Muscle layer of colon (tissue), 2 donors: Measurements from ENCODE around the gene ITGBL1.

Experiments
- H3K27ac ChIP-seq: one replicate; pipeline ENCODE4 v1.7.0; 2013; ENCODE audit warnings: low read depth, mild to moderate bottlenecking, low read length, moderate library complexity
- H3K27me3 ChIP-seq, 2 donors: one replicate each; pipeline ENCODE4 v1.7.0; 2013; ENCODE audit warnings: low read length in 2 of 2, mild to moderate bottlenecking in 2 of 2; ENCODE audit not compliant: insufficient read depth in 2 of 2, control insufficient read depth in 1 of 2
- H3K36me3 ChIP-seq: one replicate; pipeline ENCODE4 v1.7.0; 2013; ENCODE audit warnings: mild to moderate bottlenecking, low read length; ENCODE audit not compliant: insufficient read depth
- H3K4me1 ChIP-seq: one replicate; pipeline ENCODE4 v1.7.0; 2013; ENCODE audit warnings: mild to moderate bottlenecking, low read length; ENCODE audit not compliant: insufficient read depth
- H3K4me3 ChIP-seq, 2 donors: one replicate each; pipeline ENCODE4 v1.7.0; 2013; ENCODE audit warnings: low read length in 2 of 2, low read depth in 1 of 2, mild to moderate bottlenecking in 1 of 2, moderate library complexity in 1 of 2
- H3K9ac ChIP-seq: one replicate; pipeline ENCODE4 v1.7.0; 2013; ENCODE audit warnings: low read length
- H3K9me3 ChIP-seq: one replicate; pipeline ENCODE4 v1.7.0; 2013; ENCODE audit warnings: mild to moderate bottlenecking, low read length
- donor health status: abdominal sarcoma.
- donor health status: Adenocarcinoma of cecum.

ITGBL1 gene

GRCh38 chr13:101575581-101575980 is 123.1 kb downstream of the ITGBL1 start:
- no peak overlapping the region for H3K4me3 ChIP-seq
- no peak overlapping the region for H3K27ac ChIP-seq
- H3K4me1 ChIP-seq = no peaks in the 10 kb centered on the region
- no peaks in the 10 kb centered on the region for H3K9me3 ChIP-seq
- no peaks in the 10 kb centered on the region for H3K27me3 ChIP-seq
- no peak overlapping the region for H3K9ac ChIP-seq
- H3K36me3 ChIP-seq = no peaks in the 10 kb centered on the region

- H3K9me3 ChIP-seq = no peaks in the 10 kb centered on the region
- no peaks in the 10 kb centered on the region for H3K27me3 ChIP-seq
- no peak overlapping the region for H3K9ac ChIP-seq
- no peaks in the 10 kb centered on the region for H3K36me3 ChIP-seq
- no peak overlapping the region for H3K4me3 ChIP-seq
- H3K4me1 ChIP-seq = no peaks in the 10 kb centered on the region
- H3K27ac ChIP-seq = no peak overlapping the region
Measured at GRCh38 chr13:101576455-101576854, 124.0 kb downstream of the ITGBL1 start.

GRCh38 chr13:101576977-101577376 is 124.5 kb downstream of the ITGBL1 start:
- no peaks in the 10 kb centered on the region for H3K36me3 ChIP-seq
- no peaks in the 10 kb centered on the region for H3K4me1 ChIP-seq
- no peak overlapping the region for H3K27ac ChIP-seq
- H3K9ac ChIP-seq = no peak overlapping the region
- H3K9me3 ChIP-seq = no peaks in the 10 kb centered on the region
- H3K27me3 ChIP-seq = no peaks in the 10 kb centered on the region
- no peak overlapping the region for H3K4me3 ChIP-seq

GRCh38 chr13:101579281-101579802 is 126.9 kb downstream of the ITGBL1 start:
- Histone ChIP-seq H3K4me3 (no peak overlapping the region), H3K36me3 (no peaks in the 10 kb centered on the region), H3K4me1 (no peaks in the 10 kb centered on the region), H3K9ac (no peak overlapping the region), H3K9me3 (no peaks in the 10 kb centered on the region), H3K27ac (no peak overlapping the region), H3K27me3 (no peaks in the 10 kb centered on the region)

- no peaks in the 10 kb centered on the region for H3K27me3 ChIP-seq
- H3K36me3 ChIP-seq = no peaks in the 10 kb centered on the region
- H3K27ac ChIP-seq = no peak overlapping the region
- H3K9me3 ChIP-seq = no peaks in the 10 kb centered on the region
- no peaks in the 10 kb centered on the region for H3K4me1 ChIP-seq
- no peak overlapping the region for H3K4me3 ChIP-seq
- no peak overlapping the region for H3K9ac ChIP-seq
Measured at GRCh38 chr13:101584331-101584730, 131.9 kb downstream of the ITGBL1 start.

- no peak overlapping the region for H3K4me3 ChIP-seq
- H3K9me3 ChIP-seq = no peaks in the 10 kb centered on the region
- H3K27ac ChIP-seq = no peak overlapping the region
- no peaks in the 10 kb centered on the region for H3K27me3 ChIP-seq
- H3K9ac ChIP-seq = no peak overlapping the region
- H3K4me1 ChIP-seq = no peaks in the 10 kb centered on the region
- H3K36me3 ChIP-seq = no peaks in the 10 kb centered on the region
Measured at GRCh38 chr13:101590479-101590878, 138.0 kb downstream of the ITGBL1 start.

- Histone ChIP-seq H3K4me1 (no peaks in the 10 kb centered on the region), H3K36me3 (no peaks in the 10 kb centered on the region), H3K4me3 (no peak overlapping the region), H3K9ac (no peak overlapping the region), H3K9me3 (no peaks in the 10 kb centered on the region), H3K27me3 (no peaks in the 10 kb centered on the region), H3K27ac (no peak overlapping the region)
Measured at GRCh38 chr13:101594936-101595335, 142.5 kb downstream of the ITGBL1 start.

- Histone ChIP-seq H3K9ac (no peak overlapping the region), H3K4me1 (no peaks in the 10 kb centered on the region)
Measured at GRCh38 chr13:101596803-101597202, 144.3 kb downstream of the ITGBL1 start.

GRCh38 chr13:101611491-101612475 is 159.3 kb downstream of the ITGBL1 start:
- Histone ChIP-seq H3K27ac (no peak overlapping the region), H3K4me3 (no peak overlapping the region), H3K36me3 (no peaks in the 10 kb centered on the region), H3K4me1 (no peaks in the 10 kb centered on the region), H3K9me3 (no peaks in the 10 kb centered on the region), H3K27me3 (no peaks in the 10 kb centered on the region), H3K9ac (no peak overlapping the region)

More at GRCh38 chr13:101596803-101597202, 144.3 kb downstream of the ITGBL1 start:
- Histone ChIP-seq H3K27ac (no peak overlapping the region), H3K27me3 (no peaks in the 10 kb centered on the region), H3K4me3 (no peak overlapping the region), H3K9me3 (no peaks in the 10 kb centered on the region), H3K36me3 (no peaks in the 10 kb centered on the region)

- Histone ChIP-seq H3K27ac (no peak overlapping the region), H3K9ac (no peak overlapping the region), H3K4me3 (no peak overlapping the region), H3K36me3 (no peaks in the 10 kb centered on the region), H3K9me3 (no peaks in the 10 kb centered on the region), H3K4me1 (no peaks in the 10 kb centered on the region), H3K27me3 (no peaks in the 10 kb centered on the region)
Measured at GRCh38 chr13:101612735-101613134, 160.3 kb downstream of the ITGBL1 start.

- no peaks in the 10 kb centered on the region for H3K4me1 ChIP-seq
- no peak overlapping the region for H3K4me3 ChIP-seq
- H3K9me3 ChIP-seq = no peaks in the 10 kb centered on the region
- H3K27me3 ChIP-seq = no peaks in the 10 kb centered on the region
- H3K36me3 ChIP-seq = no peaks in the 10 kb centered on the region
- no peak overlapping the region for H3K9ac ChIP-seq
- H3K27ac ChIP-seq = no peak overlapping the region
Measured at GRCh38 chr13:101614491-101614890, 162.0 kb downstream of the ITGBL1 start.
